ENCODE results near the gene RAB11FIP4.

Gene RAB11FIP4

DNA sequence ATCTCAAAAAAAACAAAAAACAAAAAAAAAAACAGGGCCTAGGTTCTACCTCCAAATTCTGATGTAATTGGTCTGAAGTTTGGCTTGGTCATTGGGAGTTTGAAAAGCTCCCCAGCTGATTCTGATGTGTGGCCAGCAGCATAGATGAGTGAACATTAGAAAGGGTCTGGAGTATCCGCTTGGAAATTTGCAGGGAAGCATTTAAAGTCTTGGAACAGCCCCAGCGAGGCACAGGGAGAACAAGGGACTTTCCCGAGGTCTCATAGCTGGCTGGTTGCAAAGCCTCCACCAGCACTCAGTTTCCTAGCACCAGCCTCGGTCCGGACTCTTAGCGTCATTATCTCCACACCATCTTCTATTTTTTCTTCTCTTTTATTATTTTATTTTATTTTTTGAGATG lies 70.8 kb downstream of the RAB11FIP4 start:
- no peak for DNase-seq

DNA sequence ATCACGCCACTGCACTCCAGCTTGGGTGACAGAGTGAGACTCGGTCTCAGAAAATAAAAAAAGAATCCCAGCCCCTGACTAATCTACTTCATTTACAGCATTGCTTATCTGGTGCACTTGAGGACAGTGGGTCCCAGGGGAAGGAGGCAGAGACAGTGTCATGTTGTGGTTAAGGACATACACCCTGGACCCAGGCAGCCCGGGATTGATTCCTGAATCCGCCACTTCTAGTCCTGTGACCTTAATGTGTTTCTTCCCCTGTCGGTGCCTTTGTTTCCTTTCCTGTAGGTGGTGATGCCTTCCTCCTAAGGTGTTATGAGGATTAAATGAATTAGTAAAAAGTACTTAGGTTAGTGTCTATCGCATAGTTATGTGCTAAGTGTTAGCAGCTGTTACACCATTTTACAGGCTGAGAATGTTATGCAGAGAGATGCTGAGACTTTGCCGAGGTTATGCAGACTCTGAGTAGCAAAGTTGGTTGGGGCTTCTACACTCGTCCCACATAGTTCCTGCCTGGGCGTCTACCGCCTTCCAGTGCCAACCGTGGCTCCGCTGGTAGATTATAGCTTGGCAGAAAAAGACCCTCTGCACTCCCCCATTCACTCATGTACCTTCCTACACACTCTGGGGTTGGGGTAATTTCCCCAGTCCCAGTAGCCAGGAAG lies 74.8 kb downstream of the RAB11FIP4 start:
- no peak for DNase-seq

DNA sequence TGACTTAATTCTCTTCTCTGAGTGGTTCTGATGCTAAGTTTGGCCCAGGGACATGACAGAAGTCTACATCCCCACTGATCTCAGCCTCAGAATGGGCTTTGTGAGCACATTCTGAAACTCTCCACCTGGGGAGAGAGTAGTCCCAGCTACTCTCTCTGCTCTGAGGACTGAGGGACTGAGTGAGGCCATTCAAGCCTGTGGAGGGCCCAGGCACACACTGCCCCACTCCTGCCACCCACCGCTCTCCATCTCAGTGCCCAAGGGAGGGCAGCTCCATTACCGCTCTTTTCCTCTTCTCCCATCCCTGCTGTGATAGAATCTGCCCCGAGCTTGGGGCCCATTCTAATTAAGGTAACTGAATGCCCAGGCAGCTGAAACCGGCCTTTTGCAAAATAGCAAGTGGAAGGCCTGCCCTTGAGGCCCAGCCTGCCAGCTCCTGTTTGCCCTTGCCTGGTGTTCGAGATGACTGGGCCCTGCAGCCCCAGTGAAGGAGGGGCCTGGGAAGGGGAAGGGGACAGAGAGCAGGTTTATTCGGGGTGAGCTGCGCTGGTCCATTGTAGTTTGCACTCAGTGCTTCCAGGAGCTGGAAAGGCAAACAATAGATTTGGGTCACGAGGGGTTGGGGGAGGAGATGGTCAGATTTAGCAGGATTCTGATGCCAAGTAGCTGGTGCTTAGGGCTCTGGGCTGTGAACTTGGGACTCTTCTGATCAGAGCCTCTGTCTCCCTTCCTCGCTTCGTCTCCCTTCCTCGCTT lies 76.2 kb downstream of the RAB11FIP4 start:
- no peak for DNase-seq

DNA sequence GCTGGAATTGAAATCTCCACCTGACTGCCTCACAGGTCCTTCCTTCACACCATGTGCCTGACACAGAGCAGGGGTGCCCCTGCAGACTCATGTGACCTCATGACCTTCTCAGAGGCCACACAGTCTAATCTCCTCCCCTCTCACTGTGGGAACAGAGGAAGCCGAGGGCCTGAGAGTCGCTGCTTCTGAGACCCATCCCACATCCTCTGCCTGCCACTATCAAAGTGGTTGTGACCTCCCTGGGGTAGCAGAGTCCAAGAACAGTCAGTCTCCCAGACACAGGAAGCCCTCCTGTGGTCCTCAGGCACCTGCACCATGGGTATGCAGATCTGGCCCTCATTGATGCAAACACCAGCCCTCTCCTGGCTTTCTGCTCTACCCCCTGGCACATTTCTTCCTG lies 78.5 kb downstream of the RAB11FIP4 start:
- DNase-seq = no peak

DNA sequence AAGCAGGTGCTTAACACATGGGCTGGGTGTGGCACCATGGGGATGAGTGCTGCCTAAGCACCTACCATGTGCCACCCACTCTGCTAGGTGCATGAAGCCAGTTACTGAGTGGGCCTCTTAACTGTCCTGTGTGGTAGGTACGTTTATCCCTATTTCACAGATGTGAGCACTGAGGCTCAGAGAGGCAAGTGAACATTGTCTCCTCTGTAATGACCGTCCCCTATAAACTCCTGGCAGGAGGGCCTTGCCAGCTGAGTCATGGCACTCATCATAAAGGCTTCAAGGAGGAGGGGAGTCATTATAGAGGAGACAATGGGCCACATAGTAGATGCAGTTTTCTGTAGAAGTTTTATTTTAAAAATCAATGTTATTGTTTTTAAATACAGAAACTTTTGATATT lies 79.1 kb downstream of the RAB11FIP4 start:
- no peak for DNase-seq

DNA sequence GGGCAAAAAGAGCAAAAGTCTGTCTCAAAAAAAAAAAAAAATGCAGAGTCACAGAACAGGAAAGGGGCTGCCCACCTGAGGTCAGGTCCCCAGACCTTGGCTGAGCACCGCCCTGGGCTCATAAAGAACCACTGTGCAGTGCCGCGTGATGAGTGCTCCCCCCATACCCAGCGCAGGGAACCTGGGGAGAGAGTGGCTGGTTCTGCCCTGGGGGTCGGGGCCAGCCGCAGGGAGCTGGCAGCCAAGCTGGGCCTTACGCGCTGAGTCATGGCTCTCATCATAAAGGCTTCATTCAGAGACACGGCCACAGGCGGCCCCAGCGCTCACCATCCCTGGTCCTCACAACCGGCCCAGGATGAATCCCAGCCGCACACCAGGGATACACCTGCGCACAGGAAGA lies 80.7 kb downstream of the RAB11FIP4 start:
- DNase-seq = no peak

DNA sequence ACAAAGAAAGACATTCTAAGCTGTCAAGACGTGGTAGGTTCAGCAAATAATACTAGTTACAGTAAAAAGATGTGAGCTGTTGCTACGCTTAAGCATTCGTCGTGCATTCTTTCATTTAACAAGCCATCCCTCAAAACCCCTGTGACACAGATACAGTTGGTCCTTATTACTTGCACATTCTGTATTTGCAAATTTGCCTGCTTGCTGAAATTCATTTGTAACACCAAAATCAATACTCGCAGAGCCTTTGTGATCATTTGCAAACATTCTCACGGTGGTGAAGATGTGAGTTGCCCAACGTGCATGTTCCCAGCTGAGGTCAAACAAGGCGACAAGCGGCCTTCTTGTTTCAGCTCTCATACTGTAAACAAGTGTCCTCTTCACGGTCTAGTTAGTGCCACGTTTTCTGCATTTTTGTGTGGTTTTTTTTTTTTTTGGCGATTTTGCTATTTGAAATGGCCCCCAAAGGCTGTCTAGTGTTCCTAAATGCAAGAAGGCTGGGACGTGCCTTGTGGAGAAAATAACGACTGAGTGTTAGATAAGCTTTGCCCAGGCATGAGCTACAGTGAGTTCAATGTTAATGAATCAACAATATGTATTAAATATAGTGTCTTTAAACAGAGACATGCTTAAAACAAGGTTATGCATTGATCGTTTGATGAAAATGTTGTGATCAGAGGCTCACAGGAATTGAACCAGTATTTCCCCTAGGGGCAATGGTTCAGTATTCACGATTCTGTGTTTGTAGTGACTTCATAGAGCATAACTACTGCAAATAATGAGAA lies 84.1 kb downstream of the RAB11FIP4 start:
- DNase-seq = no peak

DNA sequence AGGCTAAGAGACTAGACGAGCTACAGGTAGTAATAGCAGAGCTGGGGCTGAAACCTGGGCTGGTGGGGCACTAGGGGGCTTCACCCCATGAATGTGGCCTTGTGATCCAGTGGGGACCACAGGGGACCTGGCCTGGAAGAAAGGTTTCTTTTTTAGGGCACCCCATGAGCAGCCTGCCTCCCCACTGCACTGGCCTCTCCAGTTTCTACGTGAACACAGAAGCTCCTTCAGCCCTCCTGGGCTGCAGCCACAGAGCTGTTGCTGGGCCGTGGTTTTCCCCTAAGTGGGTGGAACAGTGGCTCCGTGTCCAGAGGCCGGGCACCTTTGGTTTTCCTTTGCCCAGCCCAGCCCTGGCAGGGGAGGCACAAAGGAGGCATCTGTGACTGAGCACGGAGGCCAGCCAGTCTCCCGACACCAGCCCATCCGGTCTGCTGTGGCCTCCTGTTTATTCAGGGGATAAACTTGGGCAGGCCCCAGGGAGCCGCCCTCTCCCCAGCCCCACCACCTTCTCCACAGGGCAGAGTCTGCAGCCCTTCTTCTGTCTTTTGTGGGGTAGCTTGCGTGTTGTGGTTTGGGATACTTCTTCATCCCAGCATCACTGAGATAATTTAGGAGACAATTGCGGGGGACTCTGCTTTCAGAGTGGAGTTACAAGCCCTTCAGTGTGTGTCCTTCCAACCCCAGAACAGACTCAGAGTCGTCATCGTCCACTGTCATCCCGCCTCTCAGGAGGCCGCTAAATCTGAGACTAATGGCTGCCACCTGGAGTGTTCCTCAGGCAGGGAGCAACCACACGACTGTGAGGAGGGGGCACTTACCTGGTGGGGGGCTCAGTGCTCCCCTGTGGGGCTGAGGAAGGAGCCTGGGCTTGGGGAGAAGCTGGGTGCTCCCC lies 85.3 kb downstream of the RAB11FIP4 start:
- no peak for DNase-seq

DNA sequence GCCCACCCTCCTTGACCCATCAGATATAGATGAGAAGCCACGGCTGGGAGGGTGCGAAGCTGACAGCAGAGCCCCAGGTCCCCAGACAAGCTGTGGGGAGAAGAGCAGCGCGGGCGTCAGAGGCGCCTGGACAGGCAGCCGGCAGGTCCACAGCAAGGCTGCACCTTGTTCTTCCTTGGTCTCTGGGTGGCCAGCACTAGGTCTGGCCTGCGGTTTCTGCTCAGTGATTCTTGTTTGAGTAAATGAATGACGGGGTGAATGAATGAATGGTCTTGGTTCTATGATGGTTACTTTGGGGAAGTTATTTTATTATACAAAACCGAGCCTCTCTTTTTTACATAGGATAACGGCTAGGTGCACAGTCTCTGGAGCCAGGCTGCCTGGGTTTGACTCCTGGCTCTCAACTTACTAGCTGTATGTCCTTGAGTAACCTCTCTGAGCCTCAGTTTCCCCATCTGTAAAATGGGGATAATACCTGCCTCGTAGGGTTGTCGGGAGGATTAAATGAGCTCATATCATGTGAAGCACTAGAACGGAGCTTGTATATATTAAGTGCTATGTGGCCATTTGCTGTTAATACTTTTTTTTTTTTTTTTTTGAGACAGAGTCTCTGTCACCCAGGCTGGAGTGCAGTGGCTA lies 86.1 kb downstream of the RAB11FIP4 start:
- DNase-seq = no peak

DNA sequence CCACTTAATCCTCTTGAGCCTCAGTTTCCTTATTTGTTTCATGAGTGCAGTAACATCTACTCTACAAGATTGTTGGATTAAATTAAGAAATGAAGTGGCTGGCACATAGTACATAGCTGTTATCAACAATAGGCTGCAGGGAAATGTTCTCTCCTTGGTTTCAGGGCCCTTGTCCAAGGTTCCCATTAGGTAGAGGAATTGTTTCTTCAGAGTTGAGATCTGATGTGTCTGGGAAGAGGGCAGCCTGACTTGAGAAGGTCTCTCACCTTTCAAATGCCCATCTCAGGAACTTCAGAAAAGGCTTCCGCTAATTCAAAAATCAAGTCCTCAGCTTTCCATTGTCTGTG lies 87.6 kb downstream of the RAB11FIP4 start:
- DNase-seq = no peak

DNA sequence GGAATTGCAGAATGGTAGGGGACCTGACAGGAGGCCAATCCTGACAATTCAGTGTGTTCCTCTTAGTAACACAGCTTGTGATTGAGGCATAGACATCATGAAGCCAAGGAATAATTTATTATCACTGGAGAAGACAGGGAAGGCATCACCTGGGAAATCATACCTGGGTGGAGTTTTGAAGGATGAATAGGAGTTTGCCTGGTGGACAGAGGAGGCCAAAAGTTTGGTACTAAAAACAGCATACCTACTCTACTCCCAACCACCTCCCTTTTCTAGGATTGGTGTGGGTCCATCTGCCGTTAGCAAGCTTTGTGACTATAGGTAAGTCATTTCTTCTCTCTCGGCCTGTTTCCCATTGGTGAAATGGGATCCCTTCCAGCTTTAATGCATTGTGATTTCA lies 88.0 kb downstream of the RAB11FIP4 start:
- no peak for DNase-seq

DNA sequence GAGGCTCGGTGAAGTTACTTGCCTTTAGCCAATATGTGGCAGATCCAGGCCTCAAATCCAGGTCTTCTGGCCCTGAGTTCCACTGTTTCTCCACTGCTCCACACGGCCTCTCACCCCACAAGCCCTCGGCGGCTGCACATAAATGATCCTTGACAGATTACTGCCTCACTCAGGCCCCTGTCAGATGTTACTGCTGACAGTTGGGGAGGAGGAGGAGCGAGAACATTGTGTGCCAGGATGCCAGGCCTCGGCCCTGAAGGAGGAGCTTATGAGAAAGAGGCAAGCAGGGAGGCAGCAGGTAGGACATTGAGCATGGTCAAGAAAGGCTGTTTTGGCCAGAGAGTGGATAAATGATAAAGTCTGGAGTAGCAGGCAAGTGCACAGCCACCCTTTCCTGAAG lies 88.6 kb downstream of the RAB11FIP4 start:
- DNase-seq = no peak

DNA sequence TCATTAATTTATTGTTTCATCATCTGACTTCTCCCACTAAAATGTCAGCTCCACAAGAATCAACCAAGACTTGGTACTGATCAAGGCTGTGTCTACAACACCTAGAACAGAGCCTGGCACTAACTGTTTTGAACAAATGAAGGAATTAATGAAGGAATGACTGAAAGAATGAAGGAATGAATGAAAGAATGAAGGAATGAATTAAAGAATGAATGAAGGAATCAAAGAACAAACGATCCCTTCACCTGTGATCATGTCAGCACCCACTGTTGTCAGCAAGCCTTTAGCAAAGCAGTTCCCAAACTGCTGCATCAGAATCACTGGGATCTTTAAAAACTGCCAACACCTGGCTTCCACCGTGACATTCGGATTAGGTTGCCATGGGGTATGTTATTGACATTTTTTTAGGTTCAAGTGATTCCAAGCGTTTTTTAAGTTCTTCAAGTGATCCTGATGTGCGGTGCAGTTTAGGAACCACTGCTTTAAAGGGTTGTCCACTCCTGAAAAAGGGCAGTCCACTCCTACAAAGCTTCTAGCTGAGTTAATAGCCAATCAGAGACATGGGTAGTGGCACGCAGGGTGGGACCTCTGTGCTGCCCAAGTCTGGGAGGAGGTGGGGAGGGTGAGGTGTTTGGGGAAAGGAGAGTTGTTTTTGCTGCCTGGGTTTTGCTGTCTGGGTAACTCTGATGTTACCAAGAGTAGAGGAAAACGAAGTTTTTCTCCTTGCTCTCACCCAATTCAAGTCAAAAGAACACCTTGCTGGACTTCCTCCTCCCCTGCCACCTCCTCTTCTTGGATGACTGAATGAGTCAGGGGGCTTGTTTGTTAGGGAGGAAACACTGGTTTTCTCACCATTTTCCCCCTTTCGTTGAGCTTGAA lies 89.7 kb downstream of the RAB11FIP4 start:
- DNase-seq = no peak

DNA sequence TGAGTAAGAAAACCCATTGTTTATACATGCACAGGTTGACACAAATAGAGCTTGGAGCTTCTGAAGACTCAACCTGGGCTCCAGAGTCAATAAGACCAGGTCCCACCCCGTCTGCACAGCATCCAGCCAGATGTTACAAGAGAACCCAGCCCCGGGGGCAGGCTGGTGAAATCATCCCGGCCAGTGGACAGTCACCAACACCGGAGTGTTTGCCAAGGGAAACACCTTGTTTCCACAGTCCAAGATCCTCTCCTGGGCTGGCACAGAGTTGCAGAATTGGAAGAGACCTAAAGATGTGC lies 90.3 kb downstream of the RAB11FIP4 start:
- DNase-seq = no peak

DNA sequence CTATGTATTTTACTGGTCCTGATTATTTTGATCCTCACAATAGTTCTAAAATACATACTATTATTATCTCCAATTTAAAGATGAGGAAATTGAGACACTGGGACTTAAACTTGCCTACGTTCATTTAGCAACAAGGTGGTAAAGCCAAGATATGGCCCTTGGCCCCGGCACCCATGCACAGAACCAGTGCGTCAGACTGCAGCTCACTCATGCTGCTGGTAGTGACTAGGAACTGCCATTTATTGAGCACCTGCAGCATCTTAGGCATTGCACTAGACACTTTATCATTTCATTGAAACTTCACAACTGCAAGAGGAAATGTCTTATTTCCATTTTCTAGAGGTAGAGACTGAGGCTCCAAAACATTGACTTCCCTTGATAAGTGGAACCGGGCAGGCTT lies 93.3 kb downstream of the RAB11FIP4 start:
- no peak for DNase-seq

DNA sequence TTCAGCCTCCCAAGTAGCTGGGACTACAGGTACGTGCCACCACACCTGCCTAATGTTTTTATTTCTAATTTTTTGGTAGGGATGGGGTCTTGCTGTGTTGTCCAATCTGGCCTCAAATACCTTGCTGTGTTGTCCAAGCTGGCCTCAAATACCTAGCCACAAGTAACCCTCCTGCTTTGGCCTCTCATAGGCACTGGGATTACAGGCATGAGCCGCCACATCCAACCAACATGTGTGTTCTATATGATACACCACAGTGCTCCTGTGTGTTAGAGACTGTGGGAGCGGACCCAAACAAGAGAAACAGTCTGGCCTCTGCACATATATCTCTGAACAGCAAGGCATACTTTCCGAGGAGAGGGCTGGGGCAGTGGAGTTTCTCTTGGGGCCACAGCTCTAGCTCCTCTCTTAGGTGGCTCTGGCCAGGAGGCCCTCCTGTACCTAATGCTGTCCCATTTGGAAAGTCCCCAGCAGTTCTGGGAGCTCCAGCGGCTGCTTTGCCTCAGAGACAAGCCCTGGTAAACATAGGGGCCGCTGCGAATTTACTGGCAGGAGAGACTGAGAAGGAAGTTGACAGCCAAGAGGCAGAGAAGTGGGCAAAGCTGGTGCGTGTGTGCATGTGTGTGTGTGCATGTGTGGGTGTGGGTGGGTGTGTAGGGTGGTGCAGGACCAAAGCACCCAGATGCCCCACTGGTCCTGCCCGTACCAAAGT lies 95.0 kb downstream of the RAB11FIP4 start:
- DNase-seq = no peak

DNA sequence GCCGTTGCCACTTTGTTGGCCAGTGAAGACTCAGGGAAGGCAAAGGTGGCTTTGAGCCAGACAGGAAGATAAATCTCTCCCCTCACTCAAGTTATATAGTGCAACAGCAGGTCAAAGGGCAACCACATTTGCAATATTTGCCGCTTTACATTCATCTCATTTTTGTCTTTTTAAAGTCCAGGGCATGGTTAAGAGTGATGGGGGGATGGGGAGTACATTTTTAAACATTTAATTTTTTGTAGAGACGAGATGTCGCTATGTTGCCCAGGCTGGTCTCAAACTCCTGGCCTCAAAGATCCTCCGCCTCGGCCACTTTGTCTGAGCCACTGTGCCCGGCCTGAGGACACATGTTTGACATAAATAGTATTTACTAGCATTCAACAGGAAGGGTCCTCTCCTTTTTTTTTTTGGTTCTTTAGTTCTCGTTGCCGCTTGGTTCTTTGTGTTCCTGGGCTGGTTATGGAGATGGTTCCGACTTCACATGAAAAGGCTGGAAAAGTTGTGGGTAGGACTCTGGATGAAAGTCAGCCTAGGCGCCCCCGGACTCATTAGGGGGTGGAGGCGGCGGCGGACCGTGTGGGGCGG lies 95.7 kb downstream of the RAB11FIP4 start:
- DNase-seq = no peak

DNA sequence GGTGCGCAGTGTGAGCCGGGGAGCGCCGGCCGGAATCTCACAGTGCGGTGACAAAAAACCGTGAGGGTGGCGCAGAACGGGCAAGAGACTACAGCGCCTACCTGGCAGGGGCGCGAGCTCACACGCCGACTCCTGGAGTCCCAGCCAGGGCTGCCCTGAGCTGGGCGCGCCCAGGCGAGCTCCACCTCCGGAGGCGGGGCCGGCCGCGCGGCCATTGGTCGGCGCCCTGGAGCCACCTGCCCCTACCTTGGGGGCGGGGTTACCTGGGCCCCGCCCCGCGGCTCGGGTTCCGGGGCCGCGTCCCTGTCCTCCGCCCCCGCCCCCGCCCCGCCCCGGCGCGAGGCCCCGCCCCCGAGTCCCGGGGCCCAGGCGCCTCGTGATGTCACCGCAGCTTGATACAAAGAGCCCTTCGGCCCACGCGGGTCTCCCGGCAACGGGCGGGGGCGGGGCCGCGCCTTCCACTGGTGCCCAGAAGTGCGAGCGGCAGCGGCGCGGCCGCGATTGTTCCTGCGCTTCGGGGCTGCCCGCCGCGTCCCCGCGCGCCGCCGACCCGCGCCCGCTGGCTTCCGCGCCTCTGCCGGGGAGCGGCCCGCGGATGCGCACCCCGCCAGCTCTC lies 96.3 kb downstream of the RAB11FIP4 start:
- DNase-seq = peak; percentile 95

DNA sequence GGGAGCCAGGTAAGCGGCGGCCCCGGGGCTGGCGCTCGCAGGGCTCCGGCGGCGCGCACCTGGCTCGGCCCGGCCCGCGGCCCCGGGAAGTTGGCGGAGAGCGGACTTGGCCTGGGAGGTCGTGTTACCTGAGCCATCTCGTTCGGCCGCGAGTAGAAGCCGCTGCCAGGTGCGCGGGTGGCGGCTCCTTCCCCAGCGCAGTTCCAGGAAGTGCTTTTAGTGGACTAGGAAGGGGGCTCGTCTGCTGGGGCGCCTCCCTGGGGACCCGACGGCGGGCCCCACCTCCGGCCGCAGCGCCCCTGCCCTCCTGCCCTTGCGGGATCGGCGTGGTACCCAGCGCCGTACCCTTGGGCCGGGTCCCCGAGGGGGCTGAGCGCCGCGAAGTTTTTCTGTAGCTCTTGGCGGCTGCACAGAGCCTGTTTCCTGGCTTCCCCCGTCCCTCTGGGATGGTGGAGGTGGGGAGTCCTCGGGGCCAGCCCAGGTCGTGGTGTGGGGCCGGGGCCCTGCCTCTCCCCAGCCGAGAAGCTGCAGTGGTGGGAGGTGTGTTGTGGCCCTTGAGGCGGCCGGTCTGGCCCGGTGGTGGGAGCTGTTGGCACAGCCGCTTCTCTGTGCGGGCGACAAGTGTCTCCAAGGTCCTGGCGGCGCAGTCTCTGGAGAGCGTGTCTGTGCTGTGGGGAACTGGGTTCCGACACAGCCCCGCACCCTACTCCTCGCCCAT lies 96.9 kb downstream of the RAB11FIP4 start:
- no peak for DNase-seq

DNA sequence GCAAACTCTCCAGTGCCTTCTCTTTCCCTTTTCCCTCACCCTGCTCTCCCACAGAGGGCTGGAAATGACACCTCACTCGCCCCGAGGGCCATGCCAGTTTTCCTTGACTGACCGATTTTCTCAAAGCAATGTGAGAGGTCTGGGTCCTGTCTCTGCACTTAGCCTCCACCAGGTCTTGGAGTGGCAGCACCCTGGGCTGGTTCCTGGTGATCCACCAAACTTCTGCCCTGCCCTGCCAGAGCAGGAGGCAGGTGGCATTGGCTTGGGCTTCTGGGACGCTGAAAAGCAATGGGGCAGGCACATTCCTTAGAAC lies 97.5 kb downstream of the RAB11FIP4 start:
- DNase-seq = no peak

Measured in activated gamma-delta T cell treated with Interleukin-2 at 50 U/mL for 16 hours (primary cell).